HG03097 (cell line): ENCODE measurements around the gene COL19A1.

Experiments
- ATAC-seq: cut with Tn5 transposase; IDR thresholded peaks from one replicate; pipeline ENCODE4 v1.9.1; 2021; ENCODE audit not compliant: unreplicated experiment, low FRiP score

COL19A1 gene

GRCh38 chr6:70111737-70112136 lies 245.4 kb downstream of the COL19A1 start:
- no peak for ATAC-seq

- no peak for ATAC-seq
Measured at GRCh38 chr6:70112716-70113115, 246.4 kb downstream of the COL19A1 start.

GRCh38 chr6:70113171-70113570 lies 246.8 kb downstream of the COL19A1 start:
- ATAC-seq, result no peak

- no peak for ATAC-seq
Measured at GRCh38 chr6:70118670-70119069, 252.3 kb downstream of the COL19A1 start.

GRCh38 chr6:70119218-70119835 lies 253.0 kb downstream of the COL19A1 start:
- ATAC-seq, result no peak

- ATAC-seq, result no peak
Measured at GRCh38 chr6:70124443-70124842, 258.1 kb downstream of the COL19A1 start.

GRCh38 chr6:70124882-70125545 lies 258.7 kb downstream of the COL19A1 start:
- ATAC-seq, result no peak

GRCh38 chr6:70125602-70126001 lies 259.2 kb downstream of the COL19A1 start:
- ATAC-seq, result no peak

GRCh38 chr6:70129341-70129740 lies 263.0 kb downstream of the COL19A1 start:
- no peak for ATAC-seq

- no peak for ATAC-seq
Measured at GRCh38 chr6:70130865-70131264, 264.5 kb downstream of the COL19A1 start.

GRCh38 chr6:70131528-70131927 lies 265.2 kb downstream of the COL19A1 start:
- ATAC-seq, result peak; percentile 90

- ATAC-seq, result peak; percentile 39
Measured at GRCh38 chr6:70133246-70133645, 266.9 kb downstream of the COL19A1 start.

GRCh38 chr6:70134542-70134941 lies 268.2 kb downstream of the COL19A1 start:
- no peak for ATAC-seq

GRCh38 chr6:70135219-70136160 lies 269.1 kb downstream of the COL19A1 start:
- ATAC-seq, result no peak

- no peak for ATAC-seq
Measured at GRCh38 chr6:70136996-70137395, 270.6 kb downstream of the COL19A1 start.

- no peak for ATAC-seq
Measured at GRCh38 chr6:70140496-70140895, 274.1 kb downstream of the COL19A1 start.

- ATAC-seq, result no peak
Measured at GRCh38 chr6:70142034-70142433, 275.7 kb downstream of the COL19A1 start.

- ATAC-seq, result no peak
Measured at GRCh38 chr6:70145178-70145577, 278.8 kb downstream of the COL19A1 start.

- no peak for ATAC-seq
Measured at GRCh38 chr6:70149209-70149788, 282.9 kb downstream of the COL19A1 start.

- ATAC-seq, result no peak
Measured at GRCh38 chr6:70150521-70150920, 284.2 kb downstream of the COL19A1 start.

- ATAC-seq, result no peak
Measured at GRCh38 chr6:70151616-70152015, 285.3 kb downstream of the COL19A1 start.
